HG02973 (cell line): ENCODE results near the gene MORN1.

Experiments used
- ATAC-seq: cut with Tn5 transposase; IDR thresholded peaks from one replicate; pipeline ENCODE4 v1.9.1; 2021; ENCODE audit warnings: moderate library complexity; ENCODE audit not compliant: unreplicated experiment

Gene MORN1

DNA sequence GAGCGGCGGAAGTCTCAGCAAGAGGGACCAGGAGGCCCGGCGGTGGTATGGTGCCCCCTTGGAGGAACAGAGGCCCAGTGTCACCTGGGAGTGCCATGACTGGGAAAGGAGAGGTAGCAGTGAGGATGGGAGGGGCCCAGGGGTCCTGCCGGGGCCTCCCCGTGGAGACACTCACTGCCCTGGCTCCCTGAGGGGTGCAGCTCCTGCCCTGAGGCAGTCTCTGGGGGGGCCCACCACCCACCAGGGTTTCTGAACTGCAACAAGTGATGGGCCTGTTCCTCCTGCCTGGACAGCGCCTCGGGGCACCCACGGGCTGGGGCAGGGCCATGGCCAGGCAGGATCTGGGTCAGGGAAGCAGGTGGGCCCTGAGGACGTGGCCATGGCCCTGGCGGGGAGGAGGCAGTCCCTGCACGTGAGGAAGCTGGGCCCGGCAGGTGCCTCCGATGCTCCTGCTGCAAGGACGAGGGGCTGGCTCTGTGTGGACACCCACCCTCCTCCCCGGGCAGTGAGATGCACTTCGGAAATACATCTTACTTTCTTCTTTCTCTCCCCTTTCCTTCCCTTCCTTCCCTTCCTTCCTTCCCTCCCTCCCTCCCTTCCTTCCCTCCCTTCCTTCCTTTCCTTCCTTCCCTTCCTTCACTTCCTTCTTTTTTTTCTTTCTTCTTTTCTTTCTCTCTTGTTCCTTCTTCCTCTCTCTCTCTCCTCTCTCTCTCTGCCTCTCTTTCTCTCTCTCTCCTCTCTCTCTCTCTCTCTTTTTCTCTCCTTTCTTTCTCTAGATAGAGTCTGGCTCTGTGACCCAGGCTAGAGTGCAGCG is 66.6 kb downstream of the MORN1 start:
- ATAC-seq = no peak

GRCh38 chr1:2323451-2323974 is 67.8 kb downstream of the MORN1 start:
- ATAC-seq = no peak

GRCh38 chr1:2322581-2323211 is 68.7 kb downstream of the MORN1 start:
- no peak for ATAC-seq

GRCh38 chr1:2322065-2322571 is 69.2 kb downstream of the MORN1 start:
- no peak for ATAC-seq

- no peak for ATAC-seq
These were observed 70.3 kb downstream of the MORN1 start for GRCh38 chr1:2320760-2321667.

- no peak for ATAC-seq
These were observed 71.3 kb downstream of the MORN1 start for GRCh38 chr1:2320006-2320405.

GRCh38 chr1:2319291-2319690 is 72.1 kb downstream of the MORN1 start:
- ATAC-seq = no peak

DNA sequence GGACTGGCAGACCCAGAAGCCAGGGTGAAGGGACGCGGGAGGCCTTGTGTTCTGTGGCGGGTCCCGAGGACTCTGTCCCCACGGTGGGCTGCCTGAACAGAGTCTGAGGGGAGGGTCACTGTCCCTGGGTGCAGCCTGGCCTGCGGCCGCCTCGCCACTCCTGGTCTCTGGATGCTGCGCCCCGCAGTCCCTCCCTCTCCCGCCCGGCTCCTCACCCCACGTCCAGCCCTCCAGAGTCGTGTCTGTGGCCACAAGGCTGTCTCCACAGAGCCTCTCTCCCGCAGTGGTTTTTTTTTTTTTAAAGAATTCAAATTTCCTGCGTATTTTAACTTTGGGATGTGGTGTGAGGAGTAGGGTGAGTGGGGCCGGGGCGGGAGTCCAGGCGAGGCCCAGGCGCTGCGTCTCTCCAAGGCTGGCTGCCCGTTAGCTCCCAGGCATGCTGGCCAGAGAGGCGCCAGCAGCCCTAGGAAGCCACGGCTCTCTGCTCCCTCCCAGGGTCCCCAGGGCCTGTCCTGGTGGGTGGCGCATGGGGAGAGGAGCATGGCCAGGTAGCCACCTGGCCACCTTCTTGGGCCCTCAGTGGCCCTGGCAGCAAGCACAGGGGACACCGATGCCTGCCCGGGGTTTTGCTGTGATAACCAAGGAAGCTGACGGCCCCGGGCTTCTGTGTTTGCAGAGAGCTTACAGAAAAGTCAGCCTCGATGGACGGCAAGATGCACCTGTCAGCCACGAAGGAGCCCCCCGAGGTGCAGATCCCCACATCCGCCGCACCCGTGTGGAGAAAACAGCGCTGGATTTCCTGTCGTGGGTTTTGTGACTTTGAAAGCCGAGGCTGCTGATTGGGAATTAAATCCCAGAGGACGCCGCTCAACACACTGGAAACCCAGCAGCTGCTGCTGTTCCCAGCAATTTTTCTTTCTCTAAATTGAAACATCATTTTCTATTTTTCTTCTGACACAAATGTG is 72.8 kb downstream of the MORN1 start:
- no peak for ATAC-seq

DNA sequence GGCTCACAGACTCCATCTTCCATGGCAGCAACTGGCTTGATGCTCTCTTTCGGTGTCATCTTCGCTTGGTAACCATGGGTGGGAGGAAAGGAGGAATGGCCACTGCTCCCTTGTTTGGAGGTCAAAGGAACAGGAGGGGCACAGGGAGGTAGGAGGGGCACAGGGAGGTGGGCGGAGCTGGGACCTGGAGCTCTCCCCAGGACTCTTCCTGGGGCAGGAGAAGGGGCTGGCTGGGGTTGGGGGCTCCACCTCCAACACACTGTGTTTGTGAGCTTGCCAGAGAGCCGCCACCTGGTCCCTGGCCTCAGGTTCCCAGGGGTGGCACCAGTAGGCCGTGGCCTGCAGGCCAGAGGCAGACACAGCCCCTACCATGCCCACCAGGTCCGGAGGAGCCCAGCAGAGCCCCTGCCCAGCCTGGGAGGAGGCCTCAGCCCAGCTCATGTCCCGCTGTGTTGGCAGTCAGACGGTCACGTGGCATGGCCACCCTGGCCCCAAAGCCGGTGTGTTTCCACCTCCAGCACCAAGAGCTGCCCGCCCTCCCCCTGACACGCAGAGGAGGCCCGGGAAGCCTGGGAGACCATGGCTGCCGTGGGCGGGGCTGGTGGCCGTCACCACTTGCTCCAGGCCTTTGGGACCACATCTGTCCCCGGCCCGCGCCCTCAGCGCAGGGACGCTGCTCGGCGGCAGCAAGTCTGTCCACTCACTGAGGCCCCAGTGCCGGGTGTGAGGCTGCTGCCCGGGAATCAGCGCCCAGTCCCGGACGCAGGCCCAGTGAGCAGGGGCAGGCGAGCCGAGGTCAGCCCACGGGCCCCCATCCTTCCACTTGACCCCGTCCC is 73.9 kb downstream of the MORN1 start:
- ATAC-seq = no peak

- ATAC-seq = no peak
These were observed 74.8 kb downstream of the MORN1 start for GRCh38 chr1:2316451-2316961.

- ATAC-seq = no peak
These were observed 75.5 kb downstream of the MORN1 start for GRCh38 chr1:2315674-2316450.

DNA sequence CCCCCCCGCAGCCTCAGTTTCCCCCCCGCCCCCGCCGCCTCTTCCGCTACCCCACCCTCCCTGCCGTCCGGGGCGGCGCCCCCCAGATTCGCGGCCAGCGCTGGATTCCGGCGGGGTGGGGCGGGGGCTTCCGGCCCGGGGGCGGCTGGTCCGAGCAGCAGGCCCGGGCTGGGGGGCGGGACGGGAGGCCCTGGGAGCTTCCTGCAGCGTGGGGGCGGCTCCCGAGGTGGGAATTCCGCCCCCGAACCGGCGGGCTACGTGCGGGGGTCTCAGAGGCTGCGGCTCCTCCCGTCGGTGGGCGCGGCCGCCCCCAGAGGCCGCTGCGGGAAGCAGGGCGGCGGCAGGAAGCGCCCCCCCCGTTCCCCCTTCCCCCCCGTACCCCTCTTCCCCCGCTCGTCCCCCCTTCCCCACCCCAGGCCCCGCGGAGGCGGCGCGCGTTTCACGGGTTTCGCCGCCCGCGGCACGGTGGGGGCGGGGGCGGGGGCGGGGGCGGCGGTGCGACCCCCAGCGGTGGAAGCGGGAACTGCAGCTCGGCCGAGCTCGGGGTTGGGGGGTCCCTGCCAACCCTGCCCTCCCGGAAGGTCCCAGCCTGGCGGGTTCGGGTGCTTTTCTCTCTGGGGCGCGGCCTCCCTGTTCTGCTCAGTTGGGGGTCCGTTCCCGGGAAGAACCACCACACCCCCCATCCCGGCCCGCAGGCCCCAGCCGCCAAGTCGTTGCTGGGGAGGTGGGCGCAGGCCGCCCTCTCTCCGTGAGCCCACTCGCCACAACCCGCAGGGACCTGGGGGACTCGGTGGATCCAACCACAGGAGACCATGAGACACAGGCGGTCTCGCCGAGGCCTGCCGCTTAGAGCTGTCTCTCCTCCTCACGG is 76.3 kb downstream of the MORN1 start:
- ATAC-seq = no peak

- no peak for ATAC-seq
These were observed 77.0 kb downstream of the MORN1 start for GRCh38 chr1:2314273-2314802.

DNA sequence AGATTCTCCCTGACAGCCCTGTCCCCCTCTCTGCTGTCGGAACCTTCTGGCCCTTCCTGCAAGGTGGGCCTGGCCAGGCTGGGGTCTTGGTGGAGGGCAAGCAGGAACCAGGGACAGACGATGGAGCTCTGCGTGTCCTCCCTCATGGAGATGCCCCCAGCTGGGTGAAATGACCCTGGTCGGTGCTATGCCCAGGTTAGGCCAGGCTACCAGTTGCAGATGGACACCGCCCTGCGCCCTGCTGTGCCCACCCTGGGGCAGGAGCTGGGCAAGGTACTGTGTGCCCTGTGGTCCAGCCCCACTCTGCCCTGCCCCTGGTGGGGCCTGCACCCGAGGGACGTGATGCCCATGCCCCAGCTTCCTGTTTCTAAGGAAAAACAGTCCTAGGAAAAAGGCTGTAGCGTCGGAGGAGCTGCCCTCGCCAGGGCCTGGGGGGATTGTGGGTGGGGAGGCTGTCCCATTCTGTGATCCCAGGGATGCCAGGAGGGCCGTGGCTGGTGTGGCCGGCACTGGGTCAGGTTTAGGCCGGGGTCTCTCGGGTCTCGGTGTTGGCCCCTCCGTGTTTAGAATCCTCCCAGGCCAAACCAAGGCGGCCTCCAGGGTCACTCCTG is 77.6 kb downstream of the MORN1 start:
- ATAC-seq = no peak

DNA sequence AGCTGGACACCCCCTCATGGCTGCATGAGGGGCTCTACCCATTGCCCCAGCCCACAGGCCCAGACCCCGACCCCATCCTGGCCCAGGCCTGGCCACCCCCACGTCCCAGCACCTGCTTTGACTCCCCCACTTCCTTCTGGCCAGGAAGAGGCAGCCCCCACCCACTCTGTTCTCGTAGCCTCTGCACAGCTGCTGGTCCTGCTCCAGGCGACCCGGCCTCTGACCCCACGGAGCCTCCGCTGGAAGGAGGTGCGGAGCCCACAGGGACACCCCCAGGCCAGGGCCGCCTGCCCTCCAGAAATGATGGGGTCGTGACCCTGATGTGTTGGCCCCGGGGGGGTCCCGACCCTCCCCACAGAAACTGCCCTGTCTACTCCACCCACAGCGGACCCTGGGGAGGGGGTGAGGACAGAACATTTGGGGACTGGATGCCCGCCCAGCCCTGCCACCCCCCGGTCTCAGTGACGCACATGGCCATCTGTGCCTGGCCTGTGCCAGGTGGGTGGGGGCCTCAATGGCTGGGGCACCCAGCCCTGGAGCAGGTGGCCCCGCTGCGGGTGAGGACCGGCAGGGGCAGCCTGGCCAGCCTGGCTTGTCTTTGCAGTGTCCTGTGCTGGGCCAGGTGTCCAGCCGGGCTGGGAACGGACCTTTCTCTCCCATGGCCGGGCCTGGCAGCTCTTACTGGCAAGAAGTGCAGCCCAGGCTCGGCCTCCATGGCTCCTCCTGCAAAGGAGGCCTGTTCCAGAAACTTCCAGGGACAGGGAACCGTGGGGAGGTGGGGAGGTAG is 78.6 kb downstream of the MORN1 start:
- no peak for ATAC-seq

DNA sequence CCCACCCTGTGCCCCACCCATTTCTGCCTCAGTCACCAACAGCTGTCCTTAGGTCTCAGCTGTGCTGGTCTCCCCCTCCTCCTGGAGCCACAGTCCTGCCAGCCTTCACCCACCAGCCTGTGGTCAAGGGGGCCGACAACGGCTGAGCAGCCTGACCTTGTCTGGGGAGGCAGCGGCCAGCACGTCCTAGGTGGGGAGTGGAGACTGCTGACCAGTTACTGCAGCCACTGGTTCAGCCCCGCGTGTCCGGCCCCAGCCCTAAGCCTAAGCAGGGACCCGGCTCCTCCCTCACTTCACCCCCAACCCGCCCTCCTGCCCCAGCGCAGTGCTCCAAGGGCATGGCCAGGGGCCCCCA is 79.2 kb downstream of the MORN1 start:
- ATAC-seq = no peak
